Measurements from ENCODE around the gene OR6T1.

OR6T1 gene

GRCh38 chr11:123943738-123944137, at the start of gene OR6T1:
Gene OR6T1 (minus strand): TSS chr11:123943838. CDS start chr11:123943838, 0 bp downstream.
- DNase-seq: no peak

GRCh38 chr11:123979311-123979710, 35.7 kb upstream of the OR6T1 start:
- no peak for DNase-seq

GRCh38 chr11:123977731-123978347, 34.2 kb upstream of the OR6T1 start, which contains the start of gene OR10S1:
Gene OR10S1 (minus strand): TSS chr11:123977781. CDS start chr11:123977664, 117 bp downstream.
- DNase-seq: no peak

- no peak for DNase-seq
Observed at GRCh38 chr11:123976770-123977560, 33.3 kb upstream of the OR6T1 start.

GRCh38 chr11:123973816-123974215, 30.2 kb upstream of the OR6T1 start:
- no peak for DNase-seq

- no peak for DNase-seq
Observed at GRCh38 chr11:123956752-123957151, 13.1 kb upstream of the OR6T1 start.

- no peak for DNase-seq
Observed at GRCh38 chr11:123945132-123945531, 1.5 kb upstream of the OR6T1 start.

- DNase-seq: no peak
Observed at GRCh38 chr11:123942413-123942812, 1.2 kb downstream of the OR6T1 start.

GRCh38 chr11:123939317-123939716, 4.3 kb downstream of the OR6T1 start, which contains the start of gene OR4D5:
Gene OR4D5 (plus strand): TSS chr11:123939617. CDS start chr11:123939617, 0 bp downstream.
- no peak for DNase-seq

GRCh38 chr11:123924027-123924426, 19.6 kb downstream of the OR6T1 start:
- DNase-seq: no peak

GRCh38 chr11:123920943-123921342, 22.7 kb downstream of the OR6T1 start:
- no peak for DNase-seq

- DNase-seq: no peak
Observed at GRCh38 chr11:123905826-123906225, 37.8 kb downstream of the OR6T1 start.

- DNase-seq: no peak
Observed at GRCh38 chr11:123904932-123905331, 38.7 kb downstream of the OR6T1 start.

- DNase-seq: no peak
Observed at GRCh38 chr11:123903932-123904331, 39.7 kb downstream of the OR6T1 start.

- DNase-seq: no peak
Observed at GRCh38 chr11:123901867-123902266, 41.8 kb downstream of the OR6T1 start, which contains the start of gene OR8D4. Gene OR8D4 (plus strand): TSS chr11:123902167. CDS start chr11:123906432, 4,265 bp downstream.

- no peak for DNase-seq
Observed at GRCh38 chr11:123899792-123900191, 43.8 kb downstream of the OR6T1 start.
